Occipital lobe (tissue), 2 donors: ENCODE data around the gene VASH2. TPM values are rescaled to one million over a fixed set of nuclear protein-coding genes. Genes with fewer than 3 reads are reported as not detected.

ENCODE experiments used
- DNase-seq: peaks from one replicate; lab custom pipeline; 2025; lab: John Stamatoyannopoulos, UW
- total RNA-seq: library from RNA; depleted of rRNA; stranded (reverse); fragments of >200 nt; gene quantifications from one replicate; pipeline ENCODE4 v1.2.3, GENCODE V29; 2014

Gene VASH2
- total RNA-seq, 1 donor from 2014 or later: 35.9 TPM

- no peak for DNase-seq
Measured at GRCh38 chr1:213032651-213033050, 82.3 kb downstream of the VASH2 start.

GRCh38 chr1:213034713-213035112, 84.4 kb downstream of the VASH2 start:
- no peak for DNase-seq

GRCh38 chr1:213035573-213035972, 85.2 kb downstream of the VASH2 start:
- no peak for DNase-seq

Other genes starting within 250 kb of the VASH2 start
- gene NSL1, start 158.8 kb upstream of the VASH2 start, total RNA-seq: 62.4 TPM
- gene TATDN3, start 158.6 kb upstream of the VASH2 start, total RNA-seq: 29.3 TPM
- gene SPATA45, start 102.9 kb upstream of the VASH2 start, total RNA-seq: not detected
- 53.0 TPM for gene FLVCR1, start 92.3 kb upstream of the VASH2 start, total RNA-seq
- gene ANGEL2, start 65.3 kb downstream of the VASH2 start, total RNA-seq: 103 TPM
- 85.6 TPM for gene RPS6KC1, start 100.7 kb downstream of the VASH2 start, total RNA-seq